ENCODE measurements around the gene LCE7A. TPM values are rescaled to one million over a fixed set of nuclear protein-coding genes. Genes with fewer than 3 reads are reported as not detected.

LCE7A gene
- total RNA-seq, 1 donor, result not detected

DNA sequence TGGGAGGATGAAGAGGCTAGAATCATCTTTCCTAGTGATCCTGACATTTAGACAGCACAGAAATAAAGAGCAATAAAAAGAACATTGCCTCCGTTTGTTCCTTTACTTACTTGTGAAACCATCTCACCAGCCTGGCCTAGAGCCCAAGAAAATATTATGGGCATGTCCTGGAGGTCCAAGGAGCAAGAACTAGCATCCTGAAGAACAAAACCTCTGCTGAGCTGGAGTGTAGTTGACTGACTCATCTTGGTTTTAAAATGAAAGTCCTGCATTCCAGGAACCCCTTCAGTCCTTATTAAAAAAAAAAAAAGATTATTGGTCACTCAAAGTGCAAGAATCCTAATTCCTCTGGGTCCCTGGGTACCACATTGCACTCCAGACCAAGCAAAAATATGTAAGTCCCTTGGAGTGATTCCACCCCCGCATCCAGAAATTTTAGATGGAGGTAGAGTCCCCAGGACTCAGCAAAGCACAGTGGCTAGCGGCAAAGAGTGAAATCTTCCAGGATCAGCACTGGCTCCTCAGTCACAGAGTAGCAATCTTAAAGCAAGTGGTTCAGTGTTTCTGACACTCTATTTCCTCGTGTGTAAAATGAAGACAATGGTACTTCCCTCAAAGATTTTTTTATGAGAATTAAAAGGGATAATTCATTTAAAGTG lies 25.3 kb downstream of the LCE7A start:
- DNase-seq (ENCODE audit: low read depth), result no peak
- TF ChIP-seq, protein P1, sequence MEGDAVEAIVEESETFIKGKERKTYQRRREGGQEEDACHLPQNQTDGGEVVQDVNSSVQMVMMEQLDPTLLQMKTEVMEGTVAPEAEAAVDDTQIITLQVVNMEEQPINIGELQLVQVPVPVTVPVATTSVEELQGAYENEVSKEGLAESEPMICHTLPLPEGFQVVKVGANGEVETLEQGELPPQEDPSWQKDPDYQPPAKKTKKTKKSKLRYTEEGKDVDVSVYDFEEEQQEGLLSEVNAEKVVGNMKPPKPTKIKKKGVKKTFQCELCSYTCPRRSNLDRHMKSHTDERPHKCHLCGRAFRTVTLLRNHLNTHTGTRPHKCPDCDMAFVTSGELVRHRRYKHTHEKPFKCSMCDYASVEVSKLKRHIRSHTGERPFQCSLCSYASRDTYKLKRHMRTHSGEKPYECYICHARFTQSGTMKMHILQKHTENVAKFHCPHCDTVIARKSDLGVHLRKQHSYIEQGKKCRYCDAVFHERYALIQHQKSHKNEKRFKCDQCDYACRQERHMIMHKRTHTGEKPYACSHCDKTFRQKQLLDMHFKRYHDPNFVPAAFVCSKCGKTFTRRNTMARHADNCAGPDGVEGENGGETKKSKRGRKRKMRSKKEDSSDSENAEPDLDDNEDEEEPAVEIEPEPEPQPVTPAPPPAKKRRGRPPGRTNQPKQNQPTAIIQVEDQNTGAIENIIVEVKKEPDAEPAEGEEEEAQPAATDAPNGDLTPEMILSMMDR (IDR thresholded peaks at IDR 0.05; ENCODE audit: insufficient read depth, low read depth, low read length), result no peak
- no peak overlapping the region for H3K4me3 ChIP-seq (ENCODE audit: low read depth, low read length)

DNA sequence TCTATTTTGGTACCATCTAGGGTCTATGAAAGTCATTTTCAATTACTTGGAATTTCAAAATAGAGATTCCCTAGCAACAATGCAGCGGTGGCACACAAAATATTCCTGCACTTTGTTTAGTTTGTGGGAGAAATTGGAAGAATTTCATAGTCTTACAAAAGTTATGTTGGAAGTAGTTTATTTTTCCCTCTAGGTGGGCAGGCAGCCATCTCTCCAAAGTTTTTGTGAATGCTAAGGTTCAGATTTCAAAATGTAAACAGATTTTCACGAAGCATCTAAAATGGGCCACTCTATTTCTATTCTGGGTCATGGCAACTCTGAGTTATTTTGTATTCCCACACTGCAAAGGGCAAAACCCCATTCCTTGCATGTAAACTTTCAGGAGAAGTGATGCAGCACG lies 26.3 kb downstream of the LCE7A start:
- no peak overlapping the region for H3K4me3 ChIP-seq (ENCODE audit: low read depth, low read length)
- TF ChIP-seq, protein P1 (IDR thresholded peaks at IDR 0.05; ENCODE audit: insufficient read depth, low read depth, low read length), result no peak
- DNase-seq (ENCODE audit: low read depth), result no peak

DNA sequence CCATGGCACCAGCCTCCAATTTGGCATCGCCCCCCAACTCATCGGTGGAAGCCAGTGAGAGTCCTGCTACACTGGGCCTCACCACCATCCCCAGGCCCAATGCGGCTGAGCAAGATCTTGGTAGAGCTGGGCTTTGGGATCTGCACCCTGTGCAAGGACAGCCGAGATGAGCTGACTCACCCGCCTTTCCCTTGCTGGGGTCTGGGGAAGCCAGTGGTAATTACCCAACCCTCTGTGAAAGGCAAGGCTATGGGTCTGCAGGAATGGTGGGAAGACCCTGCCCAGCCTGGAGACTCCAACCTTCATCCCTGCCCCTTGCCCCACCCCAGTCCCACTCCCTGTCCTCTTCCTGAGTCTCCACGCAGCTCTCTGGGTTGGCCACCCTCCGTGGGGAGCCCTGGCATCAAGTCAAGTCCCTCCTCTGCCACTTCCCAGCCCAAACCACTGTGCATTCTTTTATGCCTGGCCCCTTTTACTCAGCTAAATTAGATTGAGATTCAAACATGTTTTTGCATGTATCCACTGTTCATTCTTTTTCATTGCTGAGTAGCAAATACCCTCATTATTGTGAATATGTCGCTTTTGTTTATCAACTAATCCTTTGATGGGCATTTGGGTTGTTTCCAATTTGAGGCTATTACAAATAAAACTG lies 27.1 kb downstream of the LCE7A start:
- no peak for DNase-seq (ENCODE audit: low read depth)
- TF ChIP-seq, protein P1 (IDR thresholded peaks at IDR 0.05; ENCODE audit: insufficient read depth, low read depth, low read length), result no peak
- no peak overlapping the region for H3K4me3 ChIP-seq (ENCODE audit: low read depth, low read length)

DNA sequence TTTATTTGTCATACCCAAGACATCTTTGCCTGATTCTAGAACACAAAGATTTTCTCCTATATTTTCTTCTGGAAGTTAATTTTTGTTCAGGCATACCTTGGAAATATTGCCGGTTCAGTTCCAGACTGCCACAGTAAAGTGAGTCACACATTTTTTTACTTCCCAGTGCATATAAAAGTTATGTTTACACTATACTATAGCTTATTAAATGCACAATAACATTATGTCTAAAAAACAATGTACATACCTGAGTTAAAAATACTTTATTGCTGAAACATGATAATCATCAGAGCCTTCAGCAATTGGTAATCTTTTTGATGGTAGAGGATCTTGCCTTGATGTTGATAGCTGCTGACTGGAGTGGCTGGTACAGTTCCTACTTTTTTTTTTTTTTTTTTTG lies 28.3 kb downstream of the LCE7A start:
- TF ChIP-seq, protein P1 (IDR thresholded peaks at IDR 0.05; ENCODE audit: insufficient read depth, low read depth, low read length), result no peak
- H3K4me3 ChIP-seq (ENCODE audit: low read depth, low read length), result no peak overlapping the region
- DNase-seq (ENCODE audit: low read depth), result no peak

DNA sequence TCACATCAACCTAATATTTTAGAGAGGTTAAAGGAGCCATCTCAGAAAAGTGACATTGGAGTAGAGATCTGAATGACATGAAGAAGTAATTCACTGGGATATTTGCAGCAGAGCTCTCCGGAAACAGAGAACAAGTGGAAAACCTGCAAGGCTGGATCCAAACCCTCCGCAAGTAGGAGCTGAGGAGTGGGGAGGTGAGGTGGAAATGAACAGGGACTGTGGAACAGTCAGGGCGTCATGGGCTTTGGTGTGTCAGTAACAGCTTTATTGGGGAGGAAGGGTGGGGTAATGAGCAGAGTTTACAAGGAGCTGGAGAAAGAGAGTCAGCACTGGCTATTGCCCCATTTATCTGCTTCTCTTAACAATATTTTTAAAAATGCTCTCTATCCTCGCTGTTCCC lies 39.2 kb downstream of the LCE7A start:
- H3K4me3 ChIP-seq (ENCODE audit: low read depth, low read length), result no peak overlapping the region
- TF ChIP-seq, protein P1 (IDR thresholded peaks at IDR 0.05; ENCODE audit: insufficient read depth, low read depth, low read length), result no peak
- DNase-seq (ENCODE audit: low read depth), result no peak

DNA sequence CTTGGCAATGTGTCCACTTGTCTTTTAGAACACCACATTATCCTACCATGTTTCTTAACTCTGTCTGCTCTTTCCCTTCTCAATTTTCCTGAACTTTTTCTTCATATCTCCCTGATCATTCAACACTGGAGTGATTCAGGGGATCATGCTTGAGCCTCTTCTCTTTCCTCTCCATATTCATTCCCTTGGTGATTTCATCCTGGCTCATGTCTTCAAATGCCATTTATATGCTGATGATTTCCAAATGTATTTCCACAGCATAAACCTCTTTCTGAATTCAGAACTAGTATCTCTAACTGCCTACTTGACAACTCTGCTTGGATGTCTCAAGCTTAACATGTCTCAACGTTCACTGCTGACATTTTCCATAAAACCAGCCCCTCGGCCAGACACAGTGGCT lies 40.1 kb downstream of the LCE7A start:
- TF ChIP-seq, protein P1 (IDR thresholded peaks at IDR 0.05; ENCODE audit: insufficient read depth, low read depth, low read length), result no peak
- no peak for DNase-seq (ENCODE audit: low read depth)

More for the DNA sequence above, 40.1 kb downstream of the LCE7A start:
- H3K4me3 ChIP-seq (ENCODE audit: low read depth, low read length), result no peak overlapping the region
